K562 (cell line): Measurements from ENCODE around the gene ZFAND2B. TPM values are rescaled to one million over a fixed set of nuclear protein-coding genes. Genes with fewer than 3 reads are reported as not detected.
A peak's percentile ranks its signal among the peaks of the same experiment; 100 is the strongest.

Source experiments
- ATAC-seq: fragments of 200-7000 bp; cut with Tn5 transposase; 3 replicates; pipeline ENCODE4 v1.9.1; 2020; ENCODE audit warnings: moderate library complexity
- BruUV-seq: library from RNA; stranded (reverse); fragments of 400-500 nt; replicated peaks from 2 replicates; lab custom pipeline; 2021; lab: Mats Ljungman, UMichigan
- CTCF ChIA-PET: fragments of 300-600 bp; formaldehyde crosslinking; extraction: SDS; loops from one replicate; lab custom pipeline; 2021; ENCODE audit warnings: low intra/inter-chr PET ratio; lab: Yijun Ruan, JAX
- POLR2A ChIA-PET: fragments of 300-600, 350-650 bp; sonication (Branson Sonifier 250); formaldehyde crosslinking; extraction: SDS; loops from one replicate; lab custom pipeline; 2021; ENCODE audit warnings: antibody characterized with exemption, inconsistent platforms; lab: Yijun Ruan, JAX
- DNase-seq, 4 experiments: peaks; one replicate each; pipeline versions ENCODE4 v3.0.0 to v3.0.0-alpha.2; 2011 to 2018; ENCODE audit warnings: low spot score in 3 of 4, mixed read lengths in 3 of 4; ENCODE audit errors: extremely low read depth in 1 of 4
- FAIRE-seq: peaks from 2 replicates; lab custom pipeline; 2011; peaks lifted over from hg19 to GRCh38; lab: Jason Lieb, UNC
- H2AFZ ChIP-seq: 2 replicates; pipeline ENCODE4 v1.6.0; 2011; ENCODE audit warnings: low read depth, low read length, control low read depth, inconsistent platforms
- H3K27ac ChIP-seq: fragments of 200-600 bp; 3 replicates; pipeline ENCODE4 v1.8.0; 2011; ENCODE audit warnings: low read depth, mild to moderate bottlenecking, control low read depth, inconsistent platforms, low read length, moderate library complexity, mixed read lengths; ENCODE audit errors: extremely low read depth
- H3K27me3 ChIP-seq, 2 experiments: fragments of 300-600 bp in 1 of 2; 2 replicates in 1 of 2; 3 replicates in 1 of 2; pipeline versions ENCODE4 v1.6.0 to v1.8.0; 2011; ENCODE audit warnings: inconsistent platforms in 2 of 2, low read length in 2 of 2, mild to moderate bottlenecking in 1 of 2, mixed read lengths in 1 of 2, moderate library complexity in 1 of 2; ENCODE audit not compliant: control insufficient read depth in 2 of 2, insufficient read depth in 2 of 2
- H3K36me3 ChIP-seq: fragments of 300-600 bp; 3 replicates; pipeline ENCODE4 v1.8.0; 2011; ENCODE audit warnings: mild to moderate bottlenecking, low read length, inconsistent platforms; ENCODE audit not compliant: control insufficient read depth, insufficient read depth
- H3K4me1 ChIP-seq, 2 experiments: fragments of 200-600 bp in 1 of 2; replicated peaks in 1 of 2; 2 replicates in 1 of 2; 3 replicates in 1 of 2; pipeline versions ENCODE4 v1.5.1 to v1.8.0; 2011; ENCODE audit warnings: inconsistent platforms in 2 of 2, low read length in 2 of 2, mild to moderate bottlenecking in 1 of 2, mixed read lengths in 1 of 2, moderate library complexity in 1 of 2; ENCODE audit not compliant: control insufficient read depth in 2 of 2, insufficient read depth in 2 of 2
- H3K4me2 ChIP-seq: 2 replicates; pipeline ENCODE4 v1.6.1; 2011; ENCODE audit warnings: low read length, control low read depth, inconsistent platforms, mixed read lengths; ENCODE audit not compliant: insufficient read depth
- H3K4me3 ChIP-seq: fragments of 200-600 bp; sonication (generic), shearing (Covaris generic); 2 replicates; pipeline ENCODE4 v1.5.1; 2016; ENCODE audit warnings: control low read depth, inconsistent platforms
- H3K79me2 ChIP-seq: fragments of 200-600 bp; 3 replicates; pipeline ENCODE4 v1.8.0; 2011; ENCODE audit warnings: low read length, inconsistent platforms; ENCODE audit not compliant: control insufficient read depth, insufficient read depth
- H3K9ac ChIP-seq, 2 experiments: 2 replicates each; pipeline versions ENCODE4 v1.6.0 to v1.6.1; 2011; ENCODE audit warnings: low read depth in 2 of 2, low read length in 2 of 2, control low read depth in 1 of 2, inconsistent platforms in 1 of 2, mild to moderate bottlenecking in 1 of 2, mixed read lengths in 1 of 2; ENCODE audit not compliant: insufficient read depth in 1 of 2
- H3K9me1 ChIP-seq: one replicate; pipeline ENCODE4 v1.6.0; 2011; ENCODE audit warnings: inconsistent platforms, mild to moderate bottlenecking, low read length, moderate library complexity; ENCODE audit not compliant: control insufficient read depth, insufficient read depth
- H3K9me3 ChIP-seq: replicated peaks from 2 replicates; pipeline ENCODE4 v1.5.1; 2011; ENCODE audit warnings: low read depth, low read length, inconsistent platforms; ENCODE audit not compliant: control insufficient read depth, insufficient read depth
- H4K20me1 ChIP-seq: replicated peaks from 2 replicates; pipeline ENCODE4 v1.6.1; 2011; ENCODE audit warnings: low read length, inconsistent platforms, mixed read lengths; ENCODE audit not compliant: control insufficient read depth, insufficient read depth
- POLR2G ChIP-seq: fragments of 200-400 bp; formaldehyde crosslinking; IDR thresholded peaks from 2 replicates; pipeline ENCODE4 v1.6.1; 2017; ENCODE audit warnings: low read depth, mild to moderate bottlenecking, antibody characterized with exemption, low read length, moderate library complexity
- RBFOX2 ChIP-seq: fragments of 200-400 bp; formaldehyde crosslinking; IDR thresholded peaks from 2 replicates; pipeline ENCODE4 v1.6.1; 2017; ENCODE audit warnings: low read depth, mild to moderate bottlenecking, low read length, moderate library complexity
- SMAD2 ChIP-seq: fragments of 150-350 bp; IDR thresholded peaks from 2 replicates; pipeline ENCODE4 v1.6.1; 2014; ENCODE audit warnings: low read depth, mild to moderate bottlenecking, low read length
- WGBS: fragments of 100-300 bp; shearing (Covaris generic); methylation state at CpG from one replicate; pipeline ENCODE4 v1.1.6; 2016; ENCODE audit warnings: low coverage, mixed read lengths; ENCODE audit not compliant: insufficient coverage; ENCODE audit errors: missing lambda C conversion rate; 5-methylcytosine and 5-hydroxymethylcytosine counted together
- in situ Hi-C: fragments of 300-500 bp; cut with MboI; formaldehyde crosslinking; loops from 4 replicates; pipeline ENCODE4 v1.15.0; 2018; ENCODE audit warnings: inconsistent platforms, mixed read lengths
- intact Hi-C: fragments of 100-400 bp; cut with micrococcal nuclease; formaldehyde crosslinking; loops from 2 replicates; pipeline ENCODE4 v1.14.2; 2022
- polyA plus RNA-seq, 8 experiments: library from polyadenylated mRNA; depleted of rRNA in 4 of 8; stranded (reverse) in 5 of 8; unstranded in 3 of 8; fragments of >200 nt; fragmentation: Nextera tagmentation in 2 of 8; fragmentation: Illumina TruSeq in 1 of 8; extraction: Ambion mirVana in 2 of 8; extraction: Trizol in 1 of 8; gene quantifications; 2 replicates each; pipeline versions ENCODE4 v1.2.1 to v1.2.3, GENCODE V29; 2011 to 2014; ENCODE audit warnings: inconsistent platforms in 1 of 8, missing spikeins in 1 of 8
- total RNA-seq, 7 experiments: library from RNA; depleted of rRNA in 6 of 7; stranded (reverse); fragments of >200 nt in 6 of 7; fragmentation: Illumina TruSeq in 2 of 7; extraction: Trizol in 2 of 7; gene quantifications; 2 replicates each; pipeline versions ENCODE4 v1.2.1 to v1.2.3, GENCODE V29; 2011 to 2021; ENCODE audit warnings: low replicate concordance in 1 of 7

The ZFAND2B gene
- total and polyA plus RNA-seq, 9 of the 15 experiments (the other 6 are each of a cell fraction or from before 2014, with no cell fraction given): 9.9 to 33.3 (median 26.1) TPM

DNA sequence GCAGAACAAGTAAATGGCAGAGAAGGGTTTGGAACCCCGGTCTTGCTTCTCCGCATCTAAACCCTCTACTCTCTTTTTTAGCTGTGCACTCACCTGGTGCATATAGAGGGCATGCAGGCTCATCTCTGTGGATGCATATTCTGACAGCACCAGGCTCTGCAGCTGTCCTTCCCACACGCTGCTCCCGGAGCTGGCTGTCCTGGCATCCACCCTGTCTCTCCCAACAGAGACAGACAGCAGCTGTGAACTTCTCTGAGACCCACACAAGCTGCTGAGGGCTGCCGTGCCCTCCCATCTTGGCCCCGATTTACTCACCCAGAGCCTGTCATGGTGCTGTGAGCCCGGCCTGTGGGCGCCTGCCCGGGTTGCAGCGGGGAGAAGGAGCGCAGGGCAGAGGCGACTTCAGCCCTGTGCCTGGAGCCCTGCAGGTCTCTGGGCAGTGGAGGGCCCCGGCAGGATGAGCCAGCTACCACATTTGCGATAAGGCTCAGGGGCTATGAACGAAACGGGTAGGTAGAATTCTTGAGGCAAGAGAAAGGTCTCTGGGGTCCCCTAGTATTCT lies 15.5 kb downstream of the ZFAND2B start:
- in situ Hi-C loops (no loop called here), intact Hi-C loops (no loop called here)
- 0 out of 2 replicates have a peak, but pooled peaks cover 2% of the 10 kb centered on the region for H4K20me1 ChIP-seq
- BruUV-seq: no TSS peak
- H3K4me2 ChIP-seq: no peak overlapping the region
- H3K27ac ChIP-seq: no peak overlapping the region
- no peak overlapping the region for H2AFZ ChIP-seq
- no peak overlapping the region for H3K4me3 ChIP-seq
- DNase-seq: no peak
- WGBS: 90% methylated on average over 10 of the region's 16 CpGs
- ATAC-seq: no peak
- peaks cover 73% of the 10 kb centered on the region for H3K36me3 ChIP-seq
- FAIRE-seq: no peak
- CTCF ChIA-PET: no interaction called here
- POLR2A ChIA-PET: interaction anchor here (0.7 to 1.4 kb wide), 3 partner anchors 8 to 33 kb away, joined by 3 read pairs; partner anchors contain the start of genes ANKZF1 and ATG9A
- H3K9me1 ChIP-seq: no peaks in the 10 kb centered on the region
- H3K9ac ChIP-seq: no peak overlapping the region; a peak in 1 of 4 replicates
- no peaks in the 10 kb centered on the region for H3K27me3 ChIP-seq
- H3K4me1 ChIP-seq: peaks cover 6 to 39% of the 10 kb centered on the region in 2 experiments; a peak in 4 of 5 replicates
- no peaks in the 10 kb centered on the region for H3K9me3 ChIP-seq
- TF ChIP-seq POLR2G (peak; percentile 54; the same call in 1 of the 2 replicates), SMAD2 (no peak), RBFOX2 (peak; percentile 49)
- H3K79me2 ChIP-seq: peaks cover 22% of the 10 kb centered on the region
